Panc1 (cell line): ENCODE data around the gene ELOVL4. TPM values are rescaled to one million over a fixed set of nuclear protein-coding genes. Genes with fewer than 3 reads are reported as not detected.

Source experiments
- ATAC-seq: fragments of 200-7000 bp; cut with Tn5 transposase; 2 replicates; pipeline ENCODE4 v1.9.1; 2020; ENCODE audit warnings: mild to moderate bottlenecking, moderate library complexity
- Bru-seq: library from RNA; stranded (reverse); fragments of 400-500 nt; gene quantifications from one replicate; lab custom pipeline; 2021; lab: Mats Ljungman, UMichigan
- BruChase-seq, 2 experiments: library from RNA; stranded (reverse); fragments of 400-500 nt; gene quantifications; one replicate each; lab custom pipeline; 2021; lab: Mats Ljungman, UMichigan
- BruUV-seq: library from RNA; stranded (reverse); fragments of 400-500 nt; replicated peaks from 2 replicates; lab custom pipeline; 2021; lab: Mats Ljungman, UMichigan
- CTCF ChIA-PET: fragments of 300-600 bp; sonication (Branson Sonifier 250); formaldehyde crosslinking; loops from one replicate; lab custom pipeline; 2022; ENCODE audit warnings: antibody characterized with exemption; lab: Charles Lee
- POLR2A ChIA-PET: fragments of 300-600 bp; sonication (Branson Sonifier 250); formaldehyde crosslinking; loops from one replicate; lab custom pipeline; 2022; ENCODE audit warnings: antibody characterized with exemption; lab: Charles Lee
- DNase-seq: peaks from one replicate; pipeline ENCODE4 v3.0.0-alpha.2; 2010; ENCODE audit warnings: low read depth, low spot score
- H3K27ac ChIP-seq: 2 replicates; pipeline ENCODE4 v1.5.1; 2011; ENCODE audit warnings: mild to moderate bottlenecking, low read length, inconsistent platforms
- H3K27me3 ChIP-seq: fragments of 200-500 bp; sonication (Bioruptor generic); 2 replicates; pipeline ENCODE4 v1.6.0; 2014; ENCODE audit warnings: low read length, inconsistent platforms; ENCODE audit not compliant: control insufficient read depth, insufficient read depth
- H3K36me3 ChIP-seq: fragments of 200-500 bp; sonication (Bioruptor generic); 2 replicates; pipeline ENCODE4 v1.5.1; 2014; ENCODE audit warnings: inconsistent platforms, mild to moderate bottlenecking, low read length, moderate library complexity; ENCODE audit not compliant: control insufficient read depth, insufficient read depth
- H3K4me1 ChIP-seq: 2 replicates; pipeline ENCODE4 v1.5.1; 2011; ENCODE audit warnings: inconsistent platforms, mild to moderate bottlenecking, low read length, moderate library complexity; ENCODE audit not compliant: control insufficient read depth, insufficient read depth
- H3K4me3 ChIP-seq, 2 experiments: 2 replicates each; pipeline ENCODE4 v1.5.1; 2011 to 2012; ENCODE audit warnings: low read depth in 2 of 2, low read length in 2 of 2, mild to moderate bottlenecking in 2 of 2, inconsistent platforms in 1 of 2, moderate library complexity in 1 of 2
- H3K9me3 ChIP-seq: fragments of 200-500 bp; sonication (Bioruptor generic); 2 replicates; pipeline ENCODE4 v1.5.1; 2014; ENCODE audit warnings: low read depth, mild to moderate bottlenecking, inconsistent platforms, low read length, moderate library complexity; ENCODE audit not compliant: control insufficient read depth, insufficient read depth
- CTCF ChIP-seq: fragments of 450-650 bp; IDR thresholded peaks from 2 replicates; pipeline ENCODE4 v1.5.1; 2017; ENCODE audit warnings: mild to moderate bottlenecking
- POLR2AphosphoS5 ChIP-seq: IDR thresholded peaks from 2 replicates; pipeline ENCODE4 v1.6.1; 2012; ENCODE audit warnings: mild to moderate bottlenecking, low read depth, low read length, moderate library complexity
- REST ChIP-seq, 2 experiments: IDR thresholded peaks; 2 replicates each; pipeline ENCODE4 v1.6.1; 2011 to 2012; ENCODE audit warnings: low read depth in 2 of 2, control low read depth in 1 of 2, low read length in 1 of 2, mild to moderate bottlenecking in 1 of 2, moderate library complexity in 1 of 2; ENCODE audit not compliant: insufficient read depth in 1 of 2
- SIN3A ChIP-seq: IDR thresholded peaks from 2 replicates; pipeline ENCODE4 v1.6.1; 2012; ENCODE audit warnings: low read depth, mild to moderate bottlenecking, low read length, moderate library complexity, borderline replicate concordance; ENCODE audit not compliant: insufficient read depth
- TCF7L2 ChIP-seq: IDR thresholded peaks from 2 replicates; pipeline ENCODE4 v1.6.1; 2011; ENCODE audit warnings: mild to moderate bottlenecking, low read depth, low read length, inconsistent platforms
- in situ Hi-C: cut with HindIII; loops from 2 replicates; pipeline ENCODE4 v1.10.0; 2016; ENCODE audit warnings: low sequenced_read_pairs, low pct_unique_long_range_greater_than_20kb
- intact Hi-C: fragments of 100-400 bp; cut with micrococcal nuclease; formaldehyde crosslinking; loops from one replicate; pipeline ENCODE4 v1.10.0; 2022; ENCODE audit not compliant: unreplicated experiment
- long read RNA-seq: library from polyadenylated mRNA; unstranded; transcript quantifications from one replicate; pipeline ENCODE4 v2.0.0, GENCODE V29; 2021; ENCODE audit not compliant: unreplicated experiment
- polyA plus RNA-seq: library from polyadenylated mRNA; unstranded; fragments of >200 nt; gene quantifications from one replicate; pipeline ENCODE4 v1.2.1, GENCODE V29; 2012; ENCODE audit warnings: missing spikeins; ENCODE audit not compliant: insufficient read length
- total RNA-seq: library from RNA; stranded (reverse); gene quantifications from one replicate; pipeline ENCODE4 v1.2.1, GENCODE V29; 2021; ENCODE audit not compliant: unreplicated experiment

The ELOVL4 gene
- total RNA-seq (0.41 TPM), Bru-seq, nascent RNA (percentile 24 among the genes with signal in this experiment), BruChase-seq, experiment 1, labeled RNA remaining after a 2-hour chase (percentile 27 among the genes with signal in this experiment), BruChase-seq, experiment 2, labeled RNA remaining after a 6-hour chase (percentile 27 among the genes with signal in this experiment)
- polyA plus RNA-seq, result 0.27 TPM
- long read RNA-seq, result 0 reads

GRCh38 chr6:79947191-79948186 lies at the start of gene ELOVL4:
Gene ELOVL4 (minus strand): TSS chr6:79947553. CDS start chr6:79947279, 274 bp downstream.
- Histone ChIP-seq H3K27me3 (peaks cover 12% of the 10 kb centered on the region; the same call in 1 of the 2 replicates), H3K4me3 (peak within 1 kb of the TSS; percentile 8 to 40), H3K27ac (no peak within 1 kb of the TSS), H3K36me3 (no peaks in the 10 kb centered on the region), H3K4me1 (no peaks in the 10 kb centered on the region), H3K9me3 (no peaks in the 10 kb centered on the region)
- DNase-seq, result no peak
- in situ Hi-C loops (no loop called here), intact Hi-C loops (no loop called here)
- ChIA-PET POLR2A (no interaction called here), CTCF (no interaction called here)
- no peak for TF ChIP-seq CTCF
- TF ChIP-seq POLR2AphosphoS5, result no peak
- no peak for TF ChIP-seq SIN3A
- TF ChIP-seq TCF7L2, result no peak
- no peak for TF ChIP-seq REST (IDR thresholded peaks at IDR 0.05; ENCODE audit: insufficient read depth in 1 of 2, low read depth in 2 of 2, low read length in 1 of 2)
- BruUV-seq, result no TSS peak
- peak; percentile 66 for ATAC-seq

- no peak overlapping the region for H3K4me3 ChIP-seq
- DNase-seq, result no peak
- intact Hi-C loops, result no loop called here
- no peak for ATAC-seq
- ChIA-PET CTCF (no interaction called here), POLR2A (no interaction called here)
- no TSS peak for BruUV-seq
- H3K4me1 ChIP-seq, result no peaks in the 10 kb centered on the region
- H3K27me3 ChIP-seq, result peaks cover 4% of the 10 kb centered on the region; the same call in 1 of the 2 replicates
- no peak overlapping the region for H3K27ac ChIP-seq
- in situ Hi-C loops, result no loop called here
- H3K36me3 ChIP-seq, result no peaks in the 10 kb centered on the region
- no peak for TF ChIP-seq CTCF
- no peaks in the 10 kb centered on the region for H3K9me3 ChIP-seq
Observed at GRCh38 chr6:79993911-79994309, 46.6 kb upstream of the ELOVL4 start.
